HCT116 (cell line): Measurements from ENCODE around the gene TOMM34. TPM values are rescaled to one million over a fixed set of nuclear protein-coding genes. Genes with fewer than 3 reads are reported as not detected.

Source experiments
- ATAC-seq: fragments of 200-7000 bp; cut with Tn5 transposase; 2 replicates; pipeline ENCODE4 v1.9.1; 2020; ENCODE audit warnings: mild to moderate bottlenecking, moderate library complexity
- BruUV-seq: library from RNA; stranded (reverse); fragments of 400-500 nt; replicated peaks from 2 replicates; lab custom pipeline; 2021; lab: Mats Ljungman, UMichigan
- CTCF ChIA-PET: fragments of 300-600 bp; sonication (Branson Sonifier 250); formaldehyde crosslinking; loops from one replicate; lab custom pipeline; 2021; ENCODE audit warnings: antibody characterized with exemption; lab: Charles Lee
- POLR2A ChIA-PET: fragments of 300-600, 350-600 bp; sonication (Branson Sonifier 250); formaldehyde crosslinking; loops from one replicate; lab custom pipeline; 2021; ENCODE audit warnings: antibody characterized with exemption; lab: Charles Lee
- RAD21 ChIA-PET, 2 experiments: fragments of 300-600 bp; sonication (Branson Sonifier 250); formaldehyde crosslinking; loops; one replicate each; lab custom pipeline; 2023; ENCODE audit warnings: low total read pairs in 2 of 2; ENCODE audit not compliant: uncharacterized antibody in 2 of 2, unreplicated experiment in 2 of 2, low non-redundant PET in 1 of 2; lab: Charles Lee
- DNase-seq: peaks from one replicate; pipeline ENCODE4 v3.0.0-alpha.2; 2010; ENCODE audit warnings: low read depth, low spot score
- H2AFZ ChIP-seq: fragments of 200-600 bp; shearing (Covaris generic), sonication (generic); 2 replicates; pipeline ENCODE4 v1.6.1; 2017; ENCODE audit warnings: low read depth, mixed run types, mixed read lengths, antibody characterized with exemption, low read length; ENCODE audit not compliant: poor library complexity, severe bottlenecking
- H3K27ac ChIP-seq: 2 replicates; pipeline ENCODE4 v1.5.1; 2012; ENCODE audit warnings: low read depth, low read length
- H3K27me3 ChIP-seq: fragments of 200-600 bp; sonication (generic); 2 replicates; pipeline ENCODE4 v1.6.1; 2016; ENCODE audit warnings: mixed run types, low read length, mixed read lengths; ENCODE audit not compliant: insufficient read depth
- H3K36me3 ChIP-seq, 2 experiments: fragments of 200-500 bp in 1 of 2; fragments of 200-600 bp in 1 of 2; sonication (Bioruptor generic) in 1 of 2; sonication (generic) in 1 of 2; 2 replicates each; pipeline versions ENCODE4 v1.5.1 to v1.6.1; 2014 to 2016; ENCODE audit warnings: low read length in 2 of 2, inconsistent platforms in 1 of 2, mixed read lengths in 1 of 2, mixed run types in 1 of 2; ENCODE audit not compliant: insufficient read depth in 2 of 2, control insufficient read depth in 1 of 2
- H3K4me1 ChIP-seq, 2 experiments: fragments of 200-600 bp in 1 of 2; sonication (generic) in 1 of 2; 2 replicates each; pipeline versions ENCODE4 v1.5.1 to v1.6.1; 2012 to 2017; ENCODE audit warnings: low read length in 2 of 2, inconsistent platforms in 1 of 2, mild to moderate bottlenecking in 1 of 2, mixed read lengths in 1 of 2, mixed run types in 1 of 2, moderate library complexity in 1 of 2; ENCODE audit not compliant: insufficient read depth in 2 of 2, control insufficient read depth in 1 of 2
- H3K4me2 ChIP-seq: fragments of 200-600 bp; sonication (generic); 2 replicates; pipeline ENCODE4 v1.6.1; 2017; ENCODE audit warnings: mixed run types, low read length, mixed read lengths
- H3K4me3 ChIP-seq, 2 experiments: fragments of 200-600 bp in 1 of 2; sonication (generic) in 1 of 2; replicated peaks in 1 of 2; 2 replicates each; pipeline ENCODE4 v1.5.1; 2011 to 2016; ENCODE audit warnings: low read length in 2 of 2, control low read depth in 1 of 2, low read depth in 1 of 2, mild to moderate bottlenecking in 1 of 2, mixed read lengths in 1 of 2, mixed run types in 1 of 2
- H3K79me2 ChIP-seq: fragments of 200-600 bp; sonication (generic); 2 replicates; pipeline ENCODE4 v1.6.1; 2017; ENCODE audit warnings: mild to moderate bottlenecking, mixed run types, low read length, moderate library complexity, mixed read lengths; ENCODE audit not compliant: insufficient read depth
- H3K9ac ChIP-seq: fragments of 200-600 bp; sonication (generic); 2 replicates; pipeline ENCODE4 v1.6.1; 2016; ENCODE audit warnings: low read length, mixed read lengths
- H3K9me2 ChIP-seq: fragments of 200-600 bp; sonication (generic), shearing (Covaris generic); 2 replicates; pipeline ENCODE4 v1.6.1; 2017; ENCODE audit warnings: mixed run types, mild to moderate bottlenecking, moderate library complexity; ENCODE audit not compliant: insufficient read depth
- H3K9me3 ChIP-seq, 2 experiments: fragments of 200-500 bp in 1 of 2; fragments of 200-600 bp in 1 of 2; sonication (Bioruptor generic) in 1 of 2; sonication (generic) in 1 of 2; 2 replicates each; pipeline ENCODE4 v1.6.1; 2014 to 2017; ENCODE audit warnings: low read length in 2 of 2, mixed read lengths in 2 of 2, inconsistent platforms in 1 of 2, low read depth in 1 of 2, mild to moderate bottlenecking in 1 of 2, mixed run types in 1 of 2, moderate library complexity in 1 of 2; ENCODE audit not compliant: control insufficient read depth in 1 of 2, insufficient read depth in 1 of 2
- H4K20me1 ChIP-seq: fragments of 200-600 bp; sonication (generic), shearing (Covaris generic); 2 replicates; pipeline ENCODE4 v1.6.1; 2017; ENCODE audit warnings: mixed run types, mild to moderate bottlenecking, moderate library complexity; ENCODE audit not compliant: insufficient read depth
- FOSL1 ChIP-seq: IDR thresholded peaks from 2 replicates; pipeline ENCODE4 v1.6.1; 2012; ENCODE audit warnings: low read depth
- POLR2A ChIP-seq: IDR thresholded peaks from 2 replicates; pipeline ENCODE4 v1.7.0; 2011; ENCODE audit warnings: borderline replicate concordance; ENCODE audit not compliant: insufficient read depth, insufficient read length; ENCODE audit errors: extremely low read depth
- POLR2AphosphoS5 ChIP-seq: IDR thresholded peaks from 2 replicates; pipeline ENCODE4 v1.6.1; 2011; ENCODE audit warnings: mild to moderate bottlenecking, low read depth, low read length, moderate library complexity
- SP1 ChIP-seq: IDR thresholded peaks from 2 replicates; pipeline ENCODE4 v1.6.1; 2012; ENCODE audit warnings: low read depth
- SRF ChIP-seq: IDR thresholded peaks from 2 replicates; pipeline ENCODE4 v1.6.1; 2012; ENCODE audit warnings: low read depth
- TCF7L2 ChIP-seq: IDR thresholded peaks from 2 replicates; pipeline ENCODE4 v1.7.0; 2011; ENCODE audit warnings: borderline replicate concordance, inconsistent platforms; ENCODE audit not compliant: insufficient read depth, insufficient read length; ENCODE audit errors: extremely low read depth
- ZFX ChIP-seq: fragments of 450-650 bp; IDR thresholded peaks from 2 replicates; pipeline ENCODE4 v1.6.1; 2017
- intact Hi-C: fragments of 100-400 bp; cut with micrococcal nuclease; formaldehyde crosslinking; loops from 2 replicates; pipeline ENCODE4 v1.10.0; 2022
- total RNA-seq: library from RNA; stranded (reverse); gene quantifications from one replicate; pipeline ENCODE4 v1.2.1, GENCODE V29; 2021; ENCODE audit not compliant: unreplicated experiment
- TF ChIP-seq, protein P1 (sequence below), 3 experiments: fragments of 200-600 bp in 1 of 3; sonication (generic) in 1 of 3; IDR thresholded peaks in 2 of 3; conservative IDR thresholded peaks in 1 of 3; 2 replicates each; pipeline ENCODE4 v1.5.1; 2012 to 2017; ENCODE audit warnings: low read depth in 2 of 3, low read length in 2 of 3, antibody characterized with exemption in 1 of 3, borderline replicate concordance in 1 of 3, control low read depth in 1 of 3, mild to moderate bottlenecking in 1 of 3, mixed read lengths in 1 of 3, mixed run types in 1 of 3, moderate library complexity in 1 of 3; ENCODE audit not compliant: insufficient read depth in 1 of 3
- TF ChIP-seq, protein P2 (sequence below): IDR thresholded peaks from 2 replicates; pipeline ENCODE4 v1.6.1; 2011; ENCODE audit warnings: mild to moderate bottlenecking, low read length, moderate library complexity; ENCODE audit not compliant: insufficient replicate concordance; ENCODE audit errors: extremely low read depth
- TF ChIP-seq, protein P3 (sequence below): IDR thresholded peaks from 2 replicates; pipeline ENCODE4 v1.6.1; 2012; ENCODE audit warnings: low read depth
- TF ChIP-seq, protein P4 (sequence below): IDR thresholded peaks from 2 replicates; pipeline ENCODE4 v1.6.1; 2012

TOMM34 gene
- total RNA-seq, 1 experiment from 2014 or later: 51.7 TPM

DNA sequence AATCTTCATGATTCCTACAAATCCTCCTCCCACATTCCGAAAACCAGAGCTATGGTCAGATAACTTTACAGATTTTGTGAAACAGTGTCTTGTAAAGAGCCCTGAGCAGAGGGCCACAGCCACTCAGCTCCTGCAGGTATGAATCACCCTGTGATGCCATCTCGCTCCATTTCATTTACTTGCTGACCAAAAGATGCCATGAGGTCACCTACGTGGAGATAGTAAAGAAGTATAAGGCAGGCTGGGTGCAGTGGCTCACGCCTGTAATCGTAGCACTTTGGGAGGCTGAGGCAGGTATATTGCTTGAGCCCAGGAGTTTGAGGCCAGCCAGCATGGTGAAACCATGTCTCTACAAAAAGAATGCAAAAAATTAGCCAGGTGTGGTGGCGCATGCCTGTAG lies 37.0 kb upstream of the TOMM34 start:
- no peaks in the 10 kb centered on the region for H3K9me2 ChIP-seq
- H3K36me3 ChIP-seq: peaks cover 24 to 34% of the 10 kb centered on the region in 2 experiments
- TF ChIP-seq, protein P1, sequence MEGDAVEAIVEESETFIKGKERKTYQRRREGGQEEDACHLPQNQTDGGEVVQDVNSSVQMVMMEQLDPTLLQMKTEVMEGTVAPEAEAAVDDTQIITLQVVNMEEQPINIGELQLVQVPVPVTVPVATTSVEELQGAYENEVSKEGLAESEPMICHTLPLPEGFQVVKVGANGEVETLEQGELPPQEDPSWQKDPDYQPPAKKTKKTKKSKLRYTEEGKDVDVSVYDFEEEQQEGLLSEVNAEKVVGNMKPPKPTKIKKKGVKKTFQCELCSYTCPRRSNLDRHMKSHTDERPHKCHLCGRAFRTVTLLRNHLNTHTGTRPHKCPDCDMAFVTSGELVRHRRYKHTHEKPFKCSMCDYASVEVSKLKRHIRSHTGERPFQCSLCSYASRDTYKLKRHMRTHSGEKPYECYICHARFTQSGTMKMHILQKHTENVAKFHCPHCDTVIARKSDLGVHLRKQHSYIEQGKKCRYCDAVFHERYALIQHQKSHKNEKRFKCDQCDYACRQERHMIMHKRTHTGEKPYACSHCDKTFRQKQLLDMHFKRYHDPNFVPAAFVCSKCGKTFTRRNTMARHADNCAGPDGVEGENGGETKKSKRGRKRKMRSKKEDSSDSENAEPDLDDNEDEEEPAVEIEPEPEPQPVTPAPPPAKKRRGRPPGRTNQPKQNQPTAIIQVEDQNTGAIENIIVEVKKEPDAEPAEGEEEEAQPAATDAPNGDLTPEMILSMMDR (IDR thresholded peaks at IDR 0.05 in 2 of 3, conservative IDR thresholded peaks at IDR 0.05 in 1 of 3; ENCODE audit: borderline replicate concordance in 1 of 3, insufficient read depth in 1 of 3, low read depth in 2 of 3, low read length in 2 of 3): no peak
- TF ChIP-seq, protein P2, sequence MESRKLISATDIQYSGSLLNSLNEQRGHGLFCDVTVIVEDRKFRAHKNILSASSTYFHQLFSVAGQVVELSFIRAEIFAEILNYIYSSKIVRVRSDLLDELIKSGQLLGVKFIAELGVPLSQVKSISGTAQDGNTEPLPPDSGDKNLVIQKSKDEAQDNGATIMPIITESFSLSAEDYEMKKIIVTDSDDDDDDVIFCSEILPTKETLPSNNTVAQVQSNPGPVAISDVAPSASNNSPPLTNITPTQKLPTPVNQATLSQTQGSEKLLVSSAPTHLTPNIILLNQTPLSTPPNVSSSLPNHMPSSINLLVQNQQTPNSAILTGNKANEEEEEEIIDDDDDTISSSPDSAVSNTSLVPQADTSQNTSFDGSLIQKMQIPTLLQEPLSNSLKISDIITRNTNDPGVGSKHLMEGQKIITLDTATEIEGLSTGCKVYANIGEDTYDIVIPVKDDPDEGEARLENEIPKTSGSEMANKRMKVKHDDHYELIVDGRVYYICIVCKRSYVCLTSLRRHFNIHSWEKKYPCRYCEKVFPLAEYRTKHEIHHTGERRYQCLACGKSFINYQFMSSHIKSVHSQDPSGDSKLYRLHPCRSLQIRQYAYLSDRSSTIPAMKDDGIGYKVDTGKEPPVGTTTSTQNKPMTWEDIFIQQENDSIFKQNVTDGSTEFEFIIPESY: no peak
- TF ChIP-seq, all 23 proteins: peak for 0
- intact Hi-C loops: no loop called here
- no peaks in the 10 kb centered on the region for H3K27me3 ChIP-seq
- ATAC-seq (no peak), DNase-seq (no peak)
- H4K20me1 ChIP-seq: no peaks in the 10 kb centered on the region
- peaks cover 6% of the 10 kb centered on the region for H3K79me2 ChIP-seq
- no peak overlapping the region for H3K4me2 ChIP-seq
- H2AFZ ChIP-seq: no peak overlapping the region
- no peak overlapping the region for H3K4me3 ChIP-seq
- RAD21 ChIA-PET: no interaction called here
- H3K9me3 ChIP-seq: no peaks in the 10 kb centered on the region
- no peak overlapping the region for H3K27ac ChIP-seq
- H3K4me1 ChIP-seq: peaks cover 0 to 6% of the 10 kb centered on the region in 2 experiments; a peak in 2 of 4 replicates
- no peak overlapping the region for H3K9ac ChIP-seq
- CTCF ChIA-PET: interaction anchor here (1.4 kb wide), 1 partner anchor 14 kb away, joined by 5 read pairs; no protein-coding TSS in a partner anchor
- no TSS peak for BruUV-seq
- POLR2A ChIA-PET: no interaction called here

DNA sequence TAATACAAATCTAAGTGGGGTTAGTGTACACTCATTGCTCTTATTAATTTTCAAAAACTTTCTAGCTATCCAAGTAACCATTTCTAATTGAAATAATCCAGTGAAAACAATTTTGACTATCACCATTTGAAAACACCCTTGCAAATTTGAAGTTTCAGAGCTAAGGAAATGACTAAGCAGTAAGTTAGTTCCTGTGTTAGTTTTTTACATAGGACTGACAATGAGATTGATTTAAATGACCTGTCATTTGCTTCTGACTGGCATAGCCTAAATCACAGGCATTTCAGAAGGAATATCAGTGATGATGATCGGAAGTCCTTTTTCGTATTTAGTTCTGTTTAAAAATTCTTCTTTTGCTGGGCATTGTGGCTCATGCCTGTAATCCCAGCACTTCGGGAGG lies 33.1 kb upstream of the TOMM34 start:
- DNase-seq (no peak), ATAC-seq (no peak)
- no peak overlapping the region for H3K4me3 ChIP-seq
- H2AFZ ChIP-seq: no peak overlapping the region
- H3K27ac ChIP-seq: no peak overlapping the region
- H3K4me1 ChIP-seq: peaks cover 0 to 6% of the 10 kb centered on the region in 2 experiments; a peak in 2 of 4 replicates
- BruUV-seq: no TSS peak
- CTCF ChIA-PET: no interaction called here
- H3K36me3 ChIP-seq: peaks cover 11 to 22% of the 10 kb centered on the region in 2 experiments; a peak in 2 of 4 replicates
- no peaks in the 10 kb centered on the region for H3K27me3 ChIP-seq
- H3K4me2 ChIP-seq: no peak overlapping the region
- no peak overlapping the region for H3K9ac ChIP-seq
- H3K79me2 ChIP-seq: peaks cover 31% of the 10 kb centered on the region
- intact Hi-C loops: no loop called here
- POLR2A ChIA-PET: no interaction called here
- RAD21 ChIA-PET: no interaction called here
- no peaks in the 10 kb centered on the region for H4K20me1 ChIP-seq
- no peaks in the 10 kb centered on the region for H3K9me2 ChIP-seq
- H3K9me3 ChIP-seq: no peaks in the 10 kb centered on the region
- TF ChIP-seq SP1: no peak
- TF ChIP-seq FOSL1: no peak
- no peak for TF ChIP-seq SRF
- no peak for TF ChIP-seq POLR2AphosphoS5
- TF ChIP-seq, protein P3, sequence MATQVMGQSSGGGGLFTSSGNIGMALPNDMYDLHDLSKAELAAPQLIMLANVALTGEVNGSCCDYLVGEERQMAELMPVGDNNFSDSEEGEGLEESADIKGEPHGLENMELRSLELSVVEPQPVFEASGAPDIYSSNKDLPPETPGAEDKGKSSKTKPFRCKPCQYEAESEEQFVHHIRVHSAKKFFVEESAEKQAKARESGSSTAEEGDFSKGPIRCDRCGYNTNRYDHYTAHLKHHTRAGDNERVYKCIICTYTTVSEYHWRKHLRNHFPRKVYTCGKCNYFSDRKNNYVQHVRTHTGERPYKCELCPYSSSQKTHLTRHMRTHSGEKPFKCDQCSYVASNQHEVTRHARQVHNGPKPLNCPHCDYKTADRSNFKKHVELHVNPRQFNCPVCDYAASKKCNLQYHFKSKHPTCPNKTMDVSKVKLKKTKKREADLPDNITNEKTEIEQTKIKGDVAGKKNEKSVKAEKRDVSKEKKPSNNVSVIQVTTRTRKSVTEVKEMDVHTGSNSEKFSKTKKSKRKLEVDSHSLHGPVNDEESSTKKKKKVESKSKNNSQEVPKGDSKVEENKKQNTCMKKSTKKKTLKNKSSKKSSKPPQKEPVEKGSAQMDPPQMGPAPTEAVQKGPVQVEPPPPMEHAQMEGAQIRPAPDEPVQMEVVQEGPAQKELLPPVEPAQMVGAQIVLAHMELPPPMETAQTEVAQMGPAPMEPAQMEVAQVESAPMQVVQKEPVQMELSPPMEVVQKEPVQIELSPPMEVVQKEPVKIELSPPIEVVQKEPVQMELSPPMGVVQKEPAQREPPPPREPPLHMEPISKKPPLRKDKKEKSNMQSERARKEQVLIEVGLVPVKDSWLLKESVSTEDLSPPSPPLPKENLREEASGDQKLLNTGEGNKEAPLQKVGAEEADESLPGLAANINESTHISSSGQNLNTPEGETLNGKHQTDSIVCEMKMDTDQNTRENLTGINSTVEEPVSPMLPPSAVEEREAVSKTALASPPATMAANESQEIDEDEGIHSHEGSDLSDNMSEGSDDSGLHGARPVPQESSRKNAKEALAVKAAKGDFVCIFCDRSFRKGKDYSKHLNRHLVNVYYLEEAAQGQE: no peak
- TF ChIP-seq TCF7L2: no peak
- TF ChIP-seq ZFX: no peak
- TF ChIP-seq POLR2A: no peak
- TF ChIP-seq, protein P4, sequence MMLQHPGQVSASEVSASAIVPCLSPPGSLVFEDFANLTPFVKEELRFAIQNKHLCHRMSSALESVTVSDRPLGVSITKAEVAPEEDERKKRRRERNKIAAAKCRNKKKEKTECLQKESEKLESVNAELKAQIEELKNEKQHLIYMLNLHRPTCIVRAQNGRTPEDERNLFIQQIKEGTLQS: no peak
